ENCODE results near the gene CD101. TPM values are rescaled to one million over a fixed set of nuclear protein-coding genes. Genes with fewer than 3 reads are reported as not detected.

Gene CD101
- total RNA-seq, 2 experiments from 2014 or later, result 2.1 to 2.2 TPM

GRCh38 chr1:117037802-117038201, 36.2 kb downstream of the CD101 start:
- Mint-ChIP-seq H3K4me1 (ENCODE audit: low read depth) (peaks cover 16% of the 10 kb centered on the region), H3K36me3 (ENCODE audit: low read depth) (no peaks in the 10 kb centered on the region), H3K4me3 (no peak overlapping the region), H3K9me3 (peaks cover 3% of the 10 kb centered on the region), H3K27ac (no peak overlapping the region), H3K27me3 (no peaks in the 10 kb centered on the region)
- DNase-seq (no peak), ATAC-seq (ENCODE audit: poor library complexity) (no peak)
- Histone ChIP-seq H3K27me3 (ENCODE audit: control insufficient read depth in 1 of 2, insufficient read depth in 2 of 2, low read length in 2 of 2) (no peaks in the 10 kb centered on the region), H3K27ac (ENCODE audit: low read depth in 1 of 2, low read length in 2 of 2) (no peak overlapping the region), H3K36me3 (ENCODE audit: insufficient read depth, low read length) (peaks cover 6% of the 10 kb centered on the region), H3K9me3 (ENCODE audit: control insufficient read depth in 1 of 2, insufficient read depth in 1 of 2, low read length in 2 of 2) (no peaks in the 10 kb centered on the region), H3K4me1 (ENCODE audit: insufficient read depth, low read length) (peaks cover 5% of the 10 kb centered on the region), H3K4me3 (ENCODE audit: low read length) (no peak overlapping the region)
- POLR2A ChIA-PET, result interaction anchor here (1.1 kb wide), 1 partner anchor 12 kb away, joined by 3 read pairs; no protein-coding TSS in a partner anchor
- TF ChIP-seq, protein P1, sequence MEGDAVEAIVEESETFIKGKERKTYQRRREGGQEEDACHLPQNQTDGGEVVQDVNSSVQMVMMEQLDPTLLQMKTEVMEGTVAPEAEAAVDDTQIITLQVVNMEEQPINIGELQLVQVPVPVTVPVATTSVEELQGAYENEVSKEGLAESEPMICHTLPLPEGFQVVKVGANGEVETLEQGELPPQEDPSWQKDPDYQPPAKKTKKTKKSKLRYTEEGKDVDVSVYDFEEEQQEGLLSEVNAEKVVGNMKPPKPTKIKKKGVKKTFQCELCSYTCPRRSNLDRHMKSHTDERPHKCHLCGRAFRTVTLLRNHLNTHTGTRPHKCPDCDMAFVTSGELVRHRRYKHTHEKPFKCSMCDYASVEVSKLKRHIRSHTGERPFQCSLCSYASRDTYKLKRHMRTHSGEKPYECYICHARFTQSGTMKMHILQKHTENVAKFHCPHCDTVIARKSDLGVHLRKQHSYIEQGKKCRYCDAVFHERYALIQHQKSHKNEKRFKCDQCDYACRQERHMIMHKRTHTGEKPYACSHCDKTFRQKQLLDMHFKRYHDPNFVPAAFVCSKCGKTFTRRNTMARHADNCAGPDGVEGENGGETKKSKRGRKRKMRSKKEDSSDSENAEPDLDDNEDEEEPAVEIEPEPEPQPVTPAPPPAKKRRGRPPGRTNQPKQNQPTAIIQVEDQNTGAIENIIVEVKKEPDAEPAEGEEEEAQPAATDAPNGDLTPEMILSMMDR (IDR thresholded peaks at IDR 0.05), result no peak
- intact Hi-C loops (cut with DNase I, micrococcal nuclease), result loop anchor here in 1 of 2 experiments (5.0 kb wide), 1 partner anchor 41 kb away; no protein-coding TSS in a partner anchor
- CTCF ChIA-PET, result no interaction called here

- DNase-seq (no peak), ATAC-seq (ENCODE audit: poor library complexity) (no peak)
- no peaks in the 10 kb centered on the region for H3K27me3 Mint-ChIP-seq
- TF ChIP-seq, protein P1 (IDR thresholded peaks at IDR 0.05), result no peak
- Histone ChIP-seq H3K36me3 (ENCODE audit: insufficient read depth, low read length) (peaks cover 6% of the 10 kb centered on the region), H3K27ac (ENCODE audit: low read depth in 1 of 2, low read length in 2 of 2) (no peak overlapping the region), H3K9me3 (ENCODE audit: control insufficient read depth in 1 of 2, insufficient read depth in 1 of 2, low read length in 2 of 2) (no peaks in the 10 kb centered on the region), H3K27me3 (ENCODE audit: control insufficient read depth in 1 of 2, insufficient read depth in 2 of 2, low read length in 2 of 2) (no peaks in the 10 kb centered on the region), H3K4me1 (ENCODE audit: insufficient read depth, low read length) (peaks cover 3% of the 10 kb centered on the region), H3K4me3 (ENCODE audit: low read length) (no peak overlapping the region)
- no peak overlapping the region for H3K4me3 Mint-ChIP-seq
- POLR2A ChIA-PET, result interaction anchor here (1.1 kb wide), 1 partner anchor 11 kb away, joined by 3 read pairs; no protein-coding TSS in a partner anchor
- CTCF ChIA-PET, result no interaction called here
- H3K36me3 Mint-ChIP-seq (ENCODE audit: low read depth), result no peaks in the 10 kb centered on the region
- peaks cover 3% of the 10 kb centered on the region for H3K9me3 Mint-ChIP-seq
- intact Hi-C loops (cut with DNase I, micrococcal nuclease), result loop anchor here in 1 of 2 experiments (5.0 kb wide), 1 partner anchor 41 kb away; no protein-coding TSS in a partner anchor
- peaks cover 12% of the 10 kb centered on the region for H3K4me1 Mint-ChIP-seq (ENCODE audit: low read depth)
- no peak overlapping the region for H3K27ac Mint-ChIP-seq
Measured at GRCh38 chr1:117038236-117038635, 36.7 kb downstream of the CD101 start.

- TF ChIP-seq, protein P1 (IDR thresholded peaks at IDR 0.05), result no peak
- Mint-ChIP-seq H3K9me3 (peaks cover 3% of the 10 kb centered on the region), H3K27ac (no peak overlapping the region), H3K27me3 (no peaks in the 10 kb centered on the region), H3K4me3 (no peak overlapping the region), H3K36me3 (ENCODE audit: low read depth) (no peaks in the 10 kb centered on the region), H3K4me1 (ENCODE audit: low read depth) (peaks cover 31% of the 10 kb centered on the region)
- CTCF ChIA-PET, result interaction anchor here (1.0 kb wide), 1 partner anchor 319 kb away, joined by 3 read pairs; no protein-coding TSS in a partner anchor
- ATAC-seq (ENCODE audit: poor library complexity) (no peak), DNase-seq (no peak)
- POLR2A ChIA-PET, result interaction anchor here (1.8 kb wide), 1 partner anchor 16 kb away, joined by 8 read pairs; the partner anchor contains the start of gene TTF2
- Histone ChIP-seq H3K36me3 (ENCODE audit: insufficient read depth, low read length) (no peaks in the 10 kb centered on the region), H3K4me1 (ENCODE audit: insufficient read depth, low read length) (peaks cover 14% of the 10 kb centered on the region), H3K4me3 (ENCODE audit: low read length) (no peak overlapping the region), H3K9me3 (ENCODE audit: control insufficient read depth in 1 of 2, insufficient read depth in 1 of 2, low read length in 2 of 2) (no peaks in the 10 kb centered on the region), H3K27ac (ENCODE audit: low read depth in 1 of 2, low read length in 2 of 2) (no peak overlapping the region), H3K27me3 (ENCODE audit: control insufficient read depth in 1 of 2, insufficient read depth in 2 of 2, low read length in 2 of 2) (no peaks in the 10 kb centered on the region)
- intact Hi-C loops (cut with DNase I, micrococcal nuclease), result no loop called here
Measured at GRCh38 chr1:117044217-117044616, 42.7 kb downstream of the CD101 start.
